DND-41 (cell line): ENCODE measurements around the gene GABRB3.
"Not testable (repeated sequence)": the region's sequence is repeated elsewhere in the genome, so short reads cannot be mapped to it uniquely, and the experiment has no call there.

Experiments used
- ATAC-seq: fragments of 200-7000 bp; cut with Tn5 transposase; 3 replicates; pipeline ENCODE4 v1.9.1; 2021; ENCODE audit warnings: low read depth; ENCODE audit not compliant: insufficient read depth
- DNase-seq: peaks from one replicate; pipeline ENCODE4 v3.0.0-alpha.2; 2020
- H2AFZ ChIP-seq: 2 replicates; pipeline ENCODE4 v1.6.0; 2012; ENCODE audit warnings: low read depth, low read length
- H3K27ac ChIP-seq: 2 replicates; pipeline ENCODE4 v1.5.1; 2012; ENCODE audit warnings: low read length, inconsistent platforms
- H3K27me3 ChIP-seq: fragments of 200-600 bp; sonication (generic); 2 replicates; pipeline ENCODE4 v1.6.0; 2012; ENCODE audit warnings: low read length, mild to moderate bottlenecking, inconsistent platforms; ENCODE audit not compliant: insufficient read depth, poor library complexity
- H3K36me3 ChIP-seq: 2 replicates; pipeline ENCODE4 v1.5.1; 2012; ENCODE audit warnings: low read length, inconsistent platforms; ENCODE audit not compliant: insufficient read depth
- H3K4me1 ChIP-seq: 2 replicates; pipeline ENCODE4 v1.5.1; 2012; ENCODE audit warnings: mild to moderate bottlenecking, low read length; ENCODE audit not compliant: insufficient read depth
- H3K4me2 ChIP-seq: 2 replicates; pipeline ENCODE4 v1.6.0; 2012; ENCODE audit warnings: mild to moderate bottlenecking, moderate library complexity, low read length, inconsistent platforms; ENCODE audit not compliant: insufficient read depth
- H3K4me3 ChIP-seq, 2 experiments: fragments of 200-600 bp in 1 of 2; shearing (Covaris generic) in 1 of 2; 2 replicates each; pipeline ENCODE4 v1.5.1; 2012 to 2016; ENCODE audit warnings: inconsistent platforms in 2 of 2, low read length in 2 of 2, mild to moderate bottlenecking in 2 of 2, low read depth in 1 of 2, moderate library complexity in 1 of 2
- H3K79me2 ChIP-seq: 2 replicates; pipeline ENCODE4 v1.6.0; 2012; ENCODE audit warnings: low read length, inconsistent platforms; ENCODE audit not compliant: insufficient read depth
- H3K9ac ChIP-seq: 2 replicates; pipeline ENCODE4 v1.6.0; 2012; ENCODE audit warnings: low read depth, mild to moderate bottlenecking, inconsistent platforms, low read length, moderate library complexity
- H3K9me3 ChIP-seq: 2 replicates; pipeline ENCODE4 v1.5.1; 2012; ENCODE audit warnings: low read length, moderate library complexity, mild to moderate bottlenecking, inconsistent platforms; ENCODE audit not compliant: insufficient read depth, severe bottlenecking
- H4K20me1 ChIP-seq: 2 replicates; pipeline ENCODE4 v1.6.0; 2012; ENCODE audit warnings: low read length; ENCODE audit not compliant: insufficient read depth
- CTCF ChIP-seq: IDR thresholded peaks from 2 replicates; pipeline ENCODE4 v1.5.1; 2012; ENCODE audit warnings: borderline replicate concordance, low read length, moderate library complexity, mild to moderate bottlenecking; ENCODE audit not compliant: poor library complexity, severe bottlenecking; ENCODE audit errors: extremely low read depth
- EZH2 ChIP-seq: IDR thresholded peaks from 3 replicates; pipeline ENCODE4 v1.6.1; 2012; ENCODE audit warnings: borderline replicate concordance, low read depth, mild to moderate bottlenecking, moderate library complexity, low read length, inconsistent platforms; ENCODE audit not compliant: severe bottlenecking

The GABRB3 gene

GRCh38 chr15:26721232-26721967 lies 51.5 kb downstream of the GABRB3 start:
- no peak for ATAC-seq

GRCh38 chr15:26720546-26720945 lies 52.3 kb downstream of the GABRB3 start:
- H3K9ac ChIP-seq, result no peak overlapping the region
- ATAC-seq, result no peak
- no peak overlapping the region for H3K27ac ChIP-seq

More at GRCh38 chr15:26721232-26721967, 51.5 kb downstream of the GABRB3 start:
- Histone ChIP-seq H3K4me3 (no peak overlapping the region), H3K36me3 (no peaks in the 10 kb centered on the region), H3K27ac (no peak overlapping the region), H3K4me2 (no peak overlapping the region), H3K9me3 (no peaks in the 10 kb centered on the region), H3K27me3 (no peaks in the 10 kb centered on the region), H3K79me2 (no peaks in the 10 kb centered on the region), H3K4me1 (no peaks in the 10 kb centered on the region), H2AFZ (no peak overlapping the region), H3K9ac (no peak overlapping the region), H4K20me1 (no peaks in the 10 kb centered on the region)
- TF ChIP-seq CTCF (no peak), EZH2 (no peak)
- no peak for DNase-seq

GRCh38 chr15:26719866-26720265 lies 53.0 kb downstream of the GABRB3 start:
- DNase-seq, H3K27ac ChIP-seq, ATAC-seq, H3K36me3 ChIP-seq, H3K9me3 ChIP-seq, H4K20me1 ChIP-seq, H3K4me3 ChIP-seq, H3K4me1 ChIP-seq, H3K27me3 ChIP-seq, H3K4me2 ChIP-seq, H3K79me2 ChIP-seq, H3K9ac ChIP-seq, H2AFZ ChIP-seq: not testable (repeated sequence)

More at GRCh38 chr15:26720546-26720945, 52.3 kb downstream of the GABRB3 start:
- no peaks in the 10 kb centered on the region for H3K9me3 ChIP-seq
- no peak overlapping the region for H2AFZ ChIP-seq
- no peaks in the 10 kb centered on the region for H3K4me1 ChIP-seq
- no peak for TF ChIP-seq EZH2
- TF ChIP-seq CTCF, result no peak
- no peak overlapping the region for H3K4me2 ChIP-seq
- H3K4me3 ChIP-seq, result no peak overlapping the region
- H3K27me3 ChIP-seq, result no peaks in the 10 kb centered on the region
- no peaks in the 10 kb centered on the region for H3K36me3 ChIP-seq
- no peaks in the 10 kb centered on the region for H4K20me1 ChIP-seq
- no peak for DNase-seq
- H3K79me2 ChIP-seq, result no peaks in the 10 kb centered on the region

GRCh38 chr15:26716069-26716468 lies 56.8 kb downstream of the GABRB3 start:
- H3K36me3 ChIP-seq, result no peaks in the 10 kb centered on the region
- ATAC-seq (no peak), DNase-seq (no peak)
- H3K4me3 ChIP-seq, result no peak overlapping the region
- no peaks in the 10 kb centered on the region for H3K79me2 ChIP-seq
- H3K27ac ChIP-seq, result no peak overlapping the region
- no peak overlapping the region for H2AFZ ChIP-seq
- no peaks in the 10 kb centered on the region for H3K9me3 ChIP-seq
- H3K4me1 ChIP-seq, result no peaks in the 10 kb centered on the region
- TF ChIP-seq EZH2, result no peak
- TF ChIP-seq CTCF, result no peak
- H4K20me1 ChIP-seq, result no peaks in the 10 kb centered on the region
- no peaks in the 10 kb centered on the region for H3K27me3 ChIP-seq
- H3K9ac ChIP-seq, result no peak overlapping the region
- H3K4me2 ChIP-seq, result no peak overlapping the region
